Lung microvascular endothelial cell (primary cell): Measurements from ENCODE around the gene FYB1. TPM values are rescaled to one million over a fixed set of nuclear protein-coding genes. Genes with fewer than 3 reads are reported as not detected.

Experiments
- DNase-seq, 2 donors: peaks; one replicate each; pipeline versions ENCODE4 v3.0.0 to v3.0.0-alpha.2; 2010; ENCODE audit warnings: low read depth in 2 of 2
- total RNA-seq: library from RNA; depleted of rRNA; stranded (reverse); fragments of >200 nt; gene quantifications from 2 replicates; pipeline ENCODE4 v1.2.1, GENCODE V29; 2014

Gene FYB1
- total RNA-seq, 1 donor from 2014 or later, result not detected

DNA sequence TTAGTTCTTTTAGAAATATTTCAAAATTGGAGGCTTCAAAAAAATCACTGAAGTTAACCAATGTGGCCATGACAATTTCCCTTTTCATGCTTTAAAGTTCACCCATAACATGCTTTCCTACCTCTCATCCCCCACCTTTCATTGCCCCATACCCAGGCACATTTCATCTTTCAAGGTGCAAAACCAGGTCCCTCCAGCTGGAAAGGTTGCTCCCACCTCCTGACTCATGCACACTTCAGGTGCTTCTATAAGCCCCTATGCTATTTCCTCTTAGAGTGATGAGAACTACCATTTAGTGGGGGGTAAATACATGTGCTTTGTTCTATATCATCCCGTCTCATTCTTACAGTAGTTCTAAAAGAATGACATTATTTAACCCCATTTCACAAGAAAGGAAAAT lies 15.4 kb downstream of the FYB1 start:
- DNase-seq, result no peak

DNA sequence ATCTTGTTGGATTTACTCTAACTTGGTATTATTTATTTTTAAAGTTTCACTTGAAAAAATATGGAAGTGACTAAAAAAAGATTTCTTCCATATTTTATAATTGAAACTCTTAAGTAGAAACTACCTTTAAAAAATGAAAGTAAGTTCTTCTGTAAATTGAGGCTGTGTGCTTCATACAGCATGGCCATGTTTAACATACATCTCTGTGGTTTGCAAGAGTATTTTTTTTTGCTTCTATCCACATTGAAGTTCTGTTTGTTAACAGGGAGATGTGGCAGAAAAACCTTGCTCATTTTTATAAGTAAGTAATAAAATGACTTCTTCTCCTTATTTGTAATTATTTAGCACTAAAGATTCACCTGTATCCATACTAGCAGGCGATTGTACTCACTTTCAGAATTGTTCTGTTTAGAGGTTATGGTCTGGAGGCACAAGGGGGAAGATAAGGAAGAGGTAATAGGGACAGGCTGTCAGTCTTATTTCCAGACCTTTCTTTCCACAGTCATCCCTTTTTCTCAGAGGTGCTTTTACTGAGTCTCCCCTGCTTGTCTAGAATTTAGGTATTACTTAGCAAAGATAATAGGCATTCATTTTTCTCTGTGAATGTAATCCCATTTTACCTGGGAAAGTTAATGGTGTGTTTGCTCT lies 16.0 kb downstream of the FYB1 start:
- DNase-seq, result no peak

GRCh38 chr5:39202597-39203274 lies 16.6 kb downstream of the FYB1 start:
- DNase-seq, result no peak

- no peak for DNase-seq
Observed at GRCh38 chr5:39201781-39202596, 17.4 kb downstream of the FYB1 start.

DNA sequence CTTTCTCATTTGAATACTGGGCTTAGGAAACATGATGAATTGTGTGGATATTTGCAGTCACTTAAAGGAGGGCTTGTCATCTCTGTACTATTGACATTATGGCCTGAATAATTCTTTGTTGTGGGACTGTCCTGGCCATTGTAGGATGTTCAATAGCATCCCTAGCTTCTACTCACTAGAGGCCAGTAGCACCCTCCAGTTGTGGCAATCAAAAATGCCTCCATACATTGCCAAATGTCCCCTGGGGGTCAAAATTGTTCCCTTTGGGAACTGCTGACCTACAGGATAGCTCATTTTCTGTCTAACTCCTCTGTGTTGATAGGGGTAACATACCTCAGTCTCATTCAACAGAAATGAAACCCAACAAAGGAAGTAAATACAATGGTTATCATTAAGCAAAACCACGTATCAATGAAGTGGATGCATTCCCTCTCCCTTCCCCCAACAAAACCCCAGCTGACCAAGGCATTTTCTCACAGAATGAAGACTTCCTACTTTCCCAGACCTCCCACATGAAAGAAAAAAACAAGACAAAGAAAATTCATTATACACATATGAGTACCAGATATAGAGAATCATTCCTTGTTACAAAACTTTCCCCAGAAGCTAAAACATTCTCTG lies 18.1 kb downstream of the FYB1 start:
- DNase-seq, result no peak

DNA sequence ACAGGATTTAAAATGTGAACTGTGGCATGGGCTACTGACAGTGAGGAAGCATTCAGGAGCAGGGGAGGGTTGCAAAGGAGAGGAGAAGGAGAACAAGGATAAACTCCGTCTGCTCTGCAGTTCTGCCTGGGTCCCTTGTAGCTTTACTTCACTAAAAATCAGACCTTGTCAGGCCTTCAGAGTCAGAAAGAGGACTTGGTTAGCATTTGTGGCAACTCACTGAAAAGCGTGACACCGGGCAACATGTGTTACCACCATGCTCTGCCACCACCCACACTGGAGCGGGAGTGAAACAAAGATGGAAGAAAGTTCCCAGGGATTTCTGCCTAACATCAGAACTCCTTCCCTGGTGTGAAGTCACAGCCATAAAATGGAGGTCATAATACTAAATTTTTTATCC lies 19.3 kb downstream of the FYB1 start:
- DNase-seq, result no peak

- DNase-seq, result no peak
Observed at GRCh38 chr5:39199335-39199734, 20.0 kb downstream of the FYB1 start.

DNA sequence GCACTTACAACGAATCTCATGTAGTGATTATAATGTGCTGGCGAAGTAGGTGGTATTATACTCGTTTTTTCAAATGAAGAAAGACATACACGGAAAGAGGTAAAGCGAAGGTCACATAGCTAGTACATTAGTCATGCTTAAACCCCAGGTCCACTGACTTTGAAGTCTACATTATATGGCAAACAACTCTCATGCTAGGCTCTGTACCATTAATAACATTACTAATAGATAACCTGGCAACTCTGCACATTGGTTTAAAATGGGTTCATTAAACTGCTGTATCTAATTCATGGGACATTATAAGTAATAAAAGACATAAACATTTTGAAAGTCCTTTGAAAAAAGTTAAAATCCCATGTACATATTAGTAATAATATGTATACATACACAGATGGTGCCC lies 21.2 kb downstream of the FYB1 start:
- no peak for DNase-seq

GRCh38 chr5:39197556-39197955 lies 21.8 kb downstream of the FYB1 start:
- DNase-seq, result no peak

DNA sequence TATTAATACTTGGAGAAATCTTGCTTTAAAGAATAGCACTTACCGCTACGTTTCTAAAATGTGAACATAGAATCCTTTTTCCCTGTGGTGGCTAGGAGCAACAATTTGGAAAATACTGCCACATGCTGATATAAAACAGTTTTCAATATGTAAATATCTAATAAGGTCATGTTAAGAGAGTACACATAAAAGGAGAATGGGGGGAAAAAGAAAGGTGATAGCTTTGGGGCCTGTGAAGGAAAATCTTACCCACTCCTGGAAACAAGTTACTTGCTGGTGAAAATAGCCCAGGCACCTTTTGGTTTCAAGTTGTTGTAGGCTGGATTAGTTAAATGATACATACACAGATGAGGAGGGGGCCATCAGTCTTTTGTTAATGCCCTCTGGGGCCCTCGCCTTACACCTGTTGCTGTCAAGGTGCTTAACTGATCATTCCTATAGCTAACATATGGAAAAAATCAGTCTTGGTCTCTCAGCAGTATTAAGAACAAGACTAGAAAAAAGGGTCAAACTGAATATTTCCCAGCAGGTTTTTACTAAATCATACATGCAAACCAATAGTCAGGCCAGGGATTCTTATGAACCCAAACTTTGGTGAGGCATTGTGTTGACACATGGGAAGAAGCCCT lies 24.1 kb downstream of the FYB1 start:
- DNase-seq, result no peak

GRCh38 chr5:39194466-39195136 lies 24.8 kb downstream of the FYB1 start:
- no peak for DNase-seq

DNA sequence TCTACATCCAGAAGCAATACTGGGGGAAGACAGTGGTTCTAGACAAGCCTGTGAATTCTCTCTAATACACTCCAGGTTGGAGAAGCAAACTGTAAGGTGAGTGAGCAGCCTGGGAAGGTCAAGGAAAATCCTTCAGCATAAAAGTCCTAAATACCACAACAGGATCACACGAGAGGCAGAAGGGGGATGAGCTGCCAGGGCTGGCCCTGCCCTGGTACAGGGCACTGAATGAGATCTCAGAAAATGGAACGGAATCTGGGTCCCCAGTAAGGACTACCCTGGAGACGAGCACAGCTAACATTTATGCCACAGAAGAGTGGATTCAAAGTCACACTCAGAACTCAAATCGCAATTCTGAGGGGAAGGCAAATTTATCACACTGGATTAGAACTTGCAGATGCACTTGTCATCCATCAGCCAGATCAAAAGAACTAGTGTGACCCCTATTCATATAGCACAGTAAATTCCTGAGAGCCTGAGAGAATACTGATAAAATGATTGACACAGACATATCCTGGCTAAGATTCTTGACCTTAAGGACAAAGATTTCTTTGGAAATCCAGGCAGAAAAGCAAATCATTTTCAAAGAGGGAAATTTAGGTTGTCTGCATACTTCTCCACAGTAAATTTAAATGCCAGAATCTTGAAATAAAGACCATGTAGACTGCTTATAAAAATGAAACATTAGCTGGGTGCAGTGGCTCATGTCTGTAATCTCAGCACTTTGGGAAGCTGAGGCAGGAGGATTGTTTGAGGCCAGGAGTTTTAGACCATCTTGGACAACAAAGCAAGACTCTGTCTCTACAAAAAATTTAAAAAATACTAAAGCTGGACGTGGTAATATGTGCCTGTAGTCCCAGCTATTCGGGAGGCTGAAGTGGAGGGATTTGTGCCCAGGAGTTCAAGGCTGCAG lies 25.6 kb downstream of the FYB1 start:
- DNase-seq, result no peak

DNA sequence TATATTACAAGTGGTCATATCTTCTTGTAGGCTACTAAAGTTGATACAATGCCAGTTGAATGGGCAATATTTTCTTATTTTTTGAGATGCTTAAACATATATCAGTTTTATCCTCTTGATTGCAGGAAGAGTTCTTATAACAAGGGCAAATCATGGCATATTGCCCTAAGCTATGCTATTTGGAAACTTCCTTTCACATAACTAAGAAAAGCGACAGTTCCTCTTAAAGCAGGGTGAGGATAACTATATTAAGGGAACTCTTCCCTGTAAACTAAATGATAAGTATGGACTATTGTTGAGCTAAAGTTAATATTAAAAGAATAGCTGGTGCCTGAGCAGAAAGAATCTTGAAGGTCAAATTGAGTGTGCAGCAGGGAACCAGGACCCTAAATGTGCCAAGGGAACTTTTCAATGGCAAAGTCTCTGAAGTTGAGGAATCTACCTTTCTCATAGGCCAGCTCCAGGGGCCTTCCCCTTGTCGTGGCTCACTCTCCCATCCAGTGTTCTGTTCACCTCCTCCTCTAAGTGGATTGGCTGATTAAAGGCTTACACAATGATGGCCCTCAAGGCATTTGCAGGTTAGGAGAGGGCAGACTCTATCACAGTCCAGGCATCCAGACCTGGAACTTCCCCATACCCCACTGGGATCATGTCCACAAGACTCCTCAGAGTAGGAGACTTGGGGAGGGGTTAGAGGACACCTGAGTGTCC lies 26.8 kb downstream of the FYB1 start:
- DNase-seq, result no peak

- DNase-seq, result no peak
Observed at GRCh38 chr5:39191216-39191615, 28.1 kb downstream of the FYB1 start.

DNA sequence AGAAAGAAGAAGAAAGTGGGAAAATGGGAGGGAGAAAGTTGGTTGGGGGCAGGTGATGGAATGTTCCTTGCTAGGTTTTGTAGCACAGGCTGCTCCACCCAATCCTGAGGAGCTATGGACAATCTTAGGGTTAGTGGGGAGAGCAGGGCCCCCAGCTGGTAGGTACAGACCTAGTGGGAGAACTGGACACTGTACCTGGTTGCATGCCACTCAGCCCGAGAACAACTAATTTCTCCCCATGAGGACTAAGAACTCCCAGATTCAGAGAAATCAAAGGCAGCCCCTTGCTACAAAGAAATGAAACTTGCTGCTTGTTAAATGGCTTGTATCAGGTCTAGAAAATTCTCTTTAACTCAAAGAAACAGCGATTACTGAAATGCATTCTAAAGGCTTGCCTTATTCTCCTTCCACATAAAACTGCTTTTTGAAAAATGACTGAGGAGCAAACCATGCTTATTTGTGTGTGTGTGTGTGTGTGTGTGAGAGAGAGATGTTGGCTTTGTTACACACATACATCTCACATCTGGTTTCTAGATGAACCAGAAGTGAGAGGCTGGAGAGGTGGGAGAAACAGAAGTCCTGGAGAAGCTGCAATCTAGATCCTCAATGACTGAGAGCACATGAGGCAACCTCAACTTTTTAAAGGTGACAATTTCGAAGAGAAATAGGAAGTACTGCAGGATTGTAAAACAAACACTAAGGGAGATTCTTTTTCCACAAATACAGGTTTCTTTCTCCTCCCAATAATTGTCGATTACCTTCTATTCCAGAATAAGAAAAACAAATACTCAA lies 28.9 kb downstream of the FYB1 start:
- no peak for DNase-seq

- DNase-seq, result no peak
Observed at GRCh38 chr5:39189292-39189955, 29.9 kb downstream of the FYB1 start.

DNA sequence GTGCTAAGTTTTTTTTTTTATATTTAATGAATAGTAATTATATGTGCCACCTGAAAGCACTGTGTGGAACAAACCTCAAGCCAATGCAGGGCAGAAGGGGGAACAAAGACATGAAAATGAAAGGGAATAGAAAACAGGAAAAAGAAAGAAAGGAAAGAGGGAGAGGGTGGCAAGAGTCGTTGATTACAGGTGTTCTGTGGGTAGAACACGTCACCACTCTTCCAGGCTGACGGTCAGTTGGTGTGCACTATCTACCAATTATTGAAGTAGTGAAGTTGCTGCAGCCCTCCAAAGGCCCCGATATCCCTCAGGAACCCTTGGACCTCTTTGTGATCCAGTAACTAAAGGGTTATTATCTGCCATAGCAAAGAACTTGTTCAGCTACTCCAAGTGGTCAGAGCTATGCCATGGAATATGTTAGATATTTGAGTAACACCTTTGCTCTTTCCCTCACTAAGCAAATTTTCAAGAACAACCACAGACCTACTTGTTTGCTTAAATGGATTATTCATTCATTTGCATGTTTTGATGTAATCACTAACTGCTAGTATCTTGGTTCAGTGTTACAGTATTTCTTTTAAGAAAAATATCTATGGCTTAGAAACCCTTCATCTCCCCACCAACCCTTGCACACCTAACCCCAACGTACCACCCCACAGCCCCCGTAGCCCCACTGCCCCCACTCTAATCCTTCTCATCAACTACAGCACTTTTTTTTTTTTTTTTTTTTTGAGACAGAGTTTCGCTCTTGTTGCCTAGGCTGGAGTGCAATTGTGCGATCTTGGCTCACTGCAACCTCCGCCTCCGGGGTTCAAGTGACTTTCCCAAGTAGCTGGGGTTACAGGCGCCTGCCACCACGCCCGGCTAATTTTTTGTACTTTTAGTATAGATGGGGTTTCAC lies 31.3 kb downstream of the FYB1 start:
- DNase-seq, result no peak
